Suppressor macrophage treated with lipopolysaccharide for 1 hour (primary cell): Measurements from ENCODE around the gene PRSS12.

Source experiments
- DNase-seq, 3 donors: peaks; one replicate each; pipeline ENCODE4 v3.0.0-alpha.2; 2020 to 2022

PRSS12 gene

GRCh38 chr4:118356731-118357130 is 3.9 kb upstream of the PRSS12 start:
- DNase-seq, result no peak

GRCh38 chr4:118356111-118356510 is 3.3 kb upstream of the PRSS12 start:
- DNase-seq, result no peak

GRCh38 chr4:118354913-118355312 is 2.1 kb upstream of the PRSS12 start:
- no peak for DNase-seq

GRCh38 chr4:118353534-118354030 is 779 bp upstream of the PRSS12 start:
- DNase-seq, result no peak

GRCh38 chr4:118351851-118352827 is 664 bp downstream of the PRSS12 start:
- peak in 2 of 3 donors; percentile 22 to 44 for DNase-seq

- DNase-seq, result no peak
Observed at GRCh38 chr4:118350961-118351360, 1.8 kb downstream of the PRSS12 start.

GRCh38 chr4:118348886-118349285 is 3.9 kb downstream of the PRSS12 start:
- DNase-seq, result no peak

- no peak for DNase-seq
Observed at GRCh38 chr4:118346495-118346894, 6.3 kb downstream of the PRSS12 start.

- DNase-seq, result peak; percentile 24 to 39 (median 31)
Observed at GRCh38 chr4:118345813-118346212, 7.0 kb downstream of the PRSS12 start.

GRCh38 chr4:118344801-118345200 is 8.0 kb downstream of the PRSS12 start:
- DNase-seq, result no peak

GRCh38 chr4:118343501-118343900 is 9.3 kb downstream of the PRSS12 start:
- no peak for DNase-seq

GRCh38 chr4:118340109-118340508 is 12.7 kb downstream of the PRSS12 start:
- DNase-seq, result no peak

GRCh38 chr4:118338981-118339765 is 13.6 kb downstream of the PRSS12 start:
- DNase-seq, result peak in 2 of 3 donors; percentile 1 to 18

- no peak for DNase-seq
Observed at GRCh38 chr4:118338518-118338917, 14.3 kb downstream of the PRSS12 start.

GRCh38 chr4:118337954-118338353 is 14.8 kb downstream of the PRSS12 start:
- no peak for DNase-seq

GRCh38 chr4:118335774-118336173 is 17.0 kb downstream of the PRSS12 start:
- no peak for DNase-seq

GRCh38 chr4:118335324-118335723 is 17.5 kb downstream of the PRSS12 start:
- no peak for DNase-seq

- DNase-seq, result no peak
Observed at GRCh38 chr4:118331352-118331751, 21.5 kb downstream of the PRSS12 start.

GRCh38 chr4:118329849-118330248 is 23.0 kb downstream of the PRSS12 start:
- DNase-seq, result no peak

GRCh38 chr4:118327554-118328241 is 25.1 kb downstream of the PRSS12 start:
- DNase-seq, result no peak

GRCh38 chr4:118326585-118326984 is 26.2 kb downstream of the PRSS12 start:
- DNase-seq, result peak; percentile 10 to 26 (median 26)

- no peak for DNase-seq
Observed at GRCh38 chr4:118325431-118325830, 27.4 kb downstream of the PRSS12 start.
